Ramos (cell line): ENCODE measurements around the gene WDR47.
"Not testable (repeated sequence)": the region's sequence is repeated elsewhere in the genome, so short reads cannot be mapped to it uniquely, and the experiment has no call there.

Source experiments
- in situ Hi-C: fragments of 300-500 bp; cut with MboI; formaldehyde crosslinking; loops from one replicate; pipeline ENCODE4 v1.14.3; 2022; ENCODE audit warnings: low sequenced_read_pairs; ENCODE audit not compliant: unreplicated experiment

Gene WDR47

GRCh38 chr1:109056064-109056463, 14.2 kb upstream of the WDR47 start:
- in situ Hi-C loops, result no loop called here

- in situ Hi-C loops, result not testable (repeated sequence)
Measured at GRCh38 chr1:109052145-109052544, 10.2 kb upstream of the WDR47 start.

- in situ Hi-C loops, result no loop called here
Measured at GRCh38 chr1:109050228-109050995, 8.5 kb upstream of the WDR47 start.

GRCh38 chr1:109048335-109048734, 6.4 kb upstream of the WDR47 start:
- in situ Hi-C loops, result no loop called here

- in situ Hi-C loops, result no loop called here
Measured at GRCh38 chr1:109047339-109047738, 5.4 kb upstream of the WDR47 start.

- in situ Hi-C loops, result no loop called here
Measured at GRCh38 chr1:109046671-109047070, 4.8 kb upstream of the WDR47 start.

- in situ Hi-C loops, result no loop called here
Measured at GRCh38 chr1:109045595-109045994, 3.7 kb upstream of the WDR47 start.

GRCh38 chr1:109040989-109041620, 797 bp downstream of the WDR47 start:
- in situ Hi-C loops, result no loop called here

DNA sequence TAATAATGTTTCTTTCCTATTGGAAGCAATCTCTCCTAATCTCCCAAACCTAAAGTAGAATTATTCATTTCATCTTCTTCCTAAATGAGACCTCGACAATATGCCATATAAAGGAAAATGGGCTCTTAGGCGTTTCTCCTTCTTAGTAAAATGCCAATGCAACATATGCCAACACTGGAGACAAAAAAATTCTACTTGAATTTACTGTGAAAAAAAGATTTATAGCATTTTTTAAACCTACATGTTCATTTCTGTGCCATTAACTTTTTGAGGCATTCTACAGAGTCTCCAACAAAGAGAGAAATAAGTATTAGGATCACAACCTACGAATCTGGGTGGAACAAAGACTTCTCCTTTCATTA, 1.3 kb downstream of the WDR47 start:
- in situ Hi-C loops, result no loop called here

- in situ Hi-C loops, result no loop called here
Measured at GRCh38 chr1:109034382-109034781, 7.5 kb downstream of the WDR47 start.

DNA sequence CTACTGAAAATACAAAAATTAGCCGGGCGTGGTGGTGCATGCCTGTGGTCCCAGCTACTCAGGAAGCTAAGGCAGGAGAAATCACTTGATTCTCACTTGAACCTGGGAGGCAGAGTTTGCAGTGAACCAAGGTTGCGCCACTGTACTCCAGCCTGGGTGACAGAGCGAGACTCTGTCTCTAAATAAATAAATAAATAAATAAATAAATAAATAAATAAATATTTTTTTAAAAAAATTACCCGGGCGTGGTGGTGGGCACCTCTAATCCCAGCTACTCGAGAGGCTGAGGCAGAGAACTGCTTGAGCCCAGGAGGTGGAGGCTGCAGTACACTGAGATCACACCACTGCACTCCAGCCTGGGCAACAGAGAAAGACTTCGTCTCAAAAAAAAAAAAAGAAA, 12.4 kb downstream of the WDR47 start:
- in situ Hi-C loops, result not testable (repeated sequence)

- in situ Hi-C loops, result no loop called here
Measured at GRCh38 chr1:109027841-109028240, 14.1 kb downstream of the WDR47 start.

- in situ Hi-C loops, result no loop called here
Measured at GRCh38 chr1:109025694-109026093, 16.2 kb downstream of the WDR47 start.

DNA sequence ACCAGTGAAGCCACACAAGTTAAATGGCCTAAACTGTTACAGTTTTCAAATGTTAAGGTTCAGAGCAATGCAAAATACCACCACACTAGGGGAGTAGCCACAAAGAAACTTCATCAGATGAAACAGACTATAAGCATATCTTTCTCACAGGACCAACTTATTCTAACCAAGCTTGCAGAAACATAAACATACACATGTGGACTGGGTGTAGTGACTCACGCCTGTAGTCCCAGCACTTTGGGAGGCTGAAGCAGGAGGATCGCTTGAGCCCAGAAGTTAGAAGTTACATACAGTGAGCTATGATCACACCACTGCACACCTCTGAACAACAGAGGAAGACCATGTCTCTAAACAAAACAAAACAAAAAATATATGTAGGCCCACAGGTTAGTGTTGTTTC, 17.3 kb downstream of the WDR47 start:
- in situ Hi-C loops, result no loop called here

- in situ Hi-C loops, result no loop called here
Measured at GRCh38 chr1:109020693-109021257, 21.1 kb downstream of the WDR47 start.

DNA sequence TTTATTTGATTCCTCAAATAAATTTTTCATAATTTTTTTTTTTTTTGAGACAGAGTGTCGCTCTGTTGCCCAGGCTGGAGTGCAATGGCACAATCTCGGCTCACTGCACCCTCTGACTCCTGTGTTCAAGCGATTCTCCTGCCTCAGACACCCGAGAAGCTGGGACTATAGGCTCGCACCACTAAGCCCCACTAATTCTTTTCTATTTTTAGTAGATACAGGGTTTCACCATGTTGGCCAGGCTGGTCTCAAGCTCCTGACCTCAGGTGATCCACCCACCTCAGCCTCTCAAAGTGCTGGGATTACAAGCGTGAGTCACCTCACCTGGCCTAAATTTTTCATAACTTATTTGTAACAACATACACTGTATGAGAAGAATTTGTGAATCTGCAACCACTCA, 24.2 kb downstream of the WDR47 start:
- in situ Hi-C loops, result not testable (repeated sequence)

GRCh38 chr1:109017134-109017533, 24.8 kb downstream of the WDR47 start:
- in situ Hi-C loops, result no loop called here

DNA sequence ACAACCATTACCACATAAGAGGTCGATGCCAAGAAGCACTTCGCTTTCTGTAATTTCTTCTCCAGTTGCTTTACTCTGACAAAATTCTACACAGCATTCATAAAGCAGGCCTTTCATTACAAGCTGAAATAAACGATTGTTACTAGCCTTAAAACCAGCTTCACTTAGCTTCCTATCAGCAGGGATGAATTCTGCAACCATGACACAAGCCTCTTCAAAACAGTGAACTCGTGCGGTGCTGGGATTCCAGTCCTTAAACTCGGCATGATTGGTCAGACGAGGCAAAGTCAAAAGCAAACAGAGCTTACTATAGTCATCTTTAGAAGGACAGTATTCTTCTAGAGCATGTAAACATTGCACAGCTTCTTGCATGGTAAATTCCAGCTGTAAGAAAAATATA, 30.6 kb downstream of the WDR47 start:
- in situ Hi-C loops, result no loop called here

GRCh38 chr1:108996622-108997021, 45.3 kb downstream of the WDR47 start:
- in situ Hi-C loops, result not testable (repeated sequence)

- in situ Hi-C loops, result no loop called here
Measured at GRCh38 chr1:108983114-108983513, 58.8 kb downstream of the WDR47 start.

DNA sequence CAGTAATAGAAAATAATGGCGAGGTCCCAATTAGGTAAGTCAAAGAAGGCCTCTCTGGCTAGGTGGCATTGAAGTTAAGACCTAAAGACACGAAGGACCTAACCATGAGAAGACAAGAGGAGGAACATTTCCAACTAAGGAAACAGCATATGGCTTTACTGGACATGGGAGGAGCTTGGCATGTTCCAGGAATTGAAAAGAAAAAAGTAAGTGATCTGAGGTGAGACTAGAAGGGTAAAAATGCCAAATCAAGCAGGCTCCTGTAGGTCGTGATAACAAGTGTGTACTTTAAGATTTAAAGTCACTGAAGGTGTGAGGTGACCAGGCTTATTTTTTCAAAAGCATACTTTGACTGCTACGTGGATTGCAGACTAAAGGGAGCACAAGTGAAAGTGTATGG, 65.2 kb downstream of the WDR47 start:
- in situ Hi-C loops, result no loop called here

GRCh38 chr1:108972951-108973350, 69.0 kb downstream of the WDR47 start:
- in situ Hi-C loops, result no loop called here
